ENCODE data around the gene NRL.

DNA sequence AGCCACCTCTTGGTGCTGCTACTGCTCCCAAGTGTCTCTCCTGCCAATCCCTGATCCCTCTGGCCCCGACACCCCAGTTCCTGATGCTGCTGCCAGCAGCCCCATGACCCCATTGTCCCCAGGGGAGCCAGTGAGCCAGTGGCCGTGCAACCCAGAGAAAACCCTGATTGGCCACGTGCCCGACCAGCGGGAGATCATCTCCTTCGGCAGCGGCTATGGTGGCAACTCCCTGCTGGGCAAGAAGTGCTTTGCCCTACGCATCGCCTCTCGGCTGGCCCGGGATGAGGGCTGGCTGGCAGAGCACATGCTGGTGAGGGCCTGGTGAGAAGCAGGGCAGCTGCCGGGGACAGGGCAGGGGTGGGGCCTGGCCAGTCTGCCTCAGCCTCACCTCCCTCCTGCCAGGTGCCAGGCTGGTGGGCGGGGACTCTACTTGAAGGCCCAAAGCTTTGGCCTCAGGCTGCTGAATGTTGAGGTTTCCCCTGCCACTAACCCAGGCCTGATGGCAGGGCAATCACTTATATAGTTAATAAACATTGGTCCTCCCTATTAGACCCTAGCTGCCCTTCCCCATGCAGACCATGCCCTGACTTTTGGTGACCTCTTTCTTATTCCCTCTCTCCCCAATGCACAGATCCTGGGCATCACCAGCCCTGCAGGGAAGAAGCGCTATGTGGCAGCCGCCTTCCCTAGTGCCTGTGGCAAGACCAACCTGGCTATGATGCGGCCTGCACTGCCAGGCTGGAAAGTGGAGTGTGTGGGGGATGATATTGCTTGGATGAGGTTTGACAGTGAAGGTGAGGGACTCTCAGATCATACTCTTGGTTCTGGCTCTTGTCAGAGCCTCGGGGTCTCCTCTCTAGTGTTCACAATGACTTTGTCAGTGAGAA, 15.6 kb downstream of the NRL start:
- TF ChIP-seq, protein P1, sequence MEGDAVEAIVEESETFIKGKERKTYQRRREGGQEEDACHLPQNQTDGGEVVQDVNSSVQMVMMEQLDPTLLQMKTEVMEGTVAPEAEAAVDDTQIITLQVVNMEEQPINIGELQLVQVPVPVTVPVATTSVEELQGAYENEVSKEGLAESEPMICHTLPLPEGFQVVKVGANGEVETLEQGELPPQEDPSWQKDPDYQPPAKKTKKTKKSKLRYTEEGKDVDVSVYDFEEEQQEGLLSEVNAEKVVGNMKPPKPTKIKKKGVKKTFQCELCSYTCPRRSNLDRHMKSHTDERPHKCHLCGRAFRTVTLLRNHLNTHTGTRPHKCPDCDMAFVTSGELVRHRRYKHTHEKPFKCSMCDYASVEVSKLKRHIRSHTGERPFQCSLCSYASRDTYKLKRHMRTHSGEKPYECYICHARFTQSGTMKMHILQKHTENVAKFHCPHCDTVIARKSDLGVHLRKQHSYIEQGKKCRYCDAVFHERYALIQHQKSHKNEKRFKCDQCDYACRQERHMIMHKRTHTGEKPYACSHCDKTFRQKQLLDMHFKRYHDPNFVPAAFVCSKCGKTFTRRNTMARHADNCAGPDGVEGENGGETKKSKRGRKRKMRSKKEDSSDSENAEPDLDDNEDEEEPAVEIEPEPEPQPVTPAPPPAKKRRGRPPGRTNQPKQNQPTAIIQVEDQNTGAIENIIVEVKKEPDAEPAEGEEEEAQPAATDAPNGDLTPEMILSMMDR (conservative IDR thresholded peaks at IDR 0.05) = no peak
- TF ChIP-seq ZFX (IDR thresholded peaks at IDR 0.05) = no peak
